Activated CD8-positive, alpha-beta memory T cell treated with anti-CD3 and anti-CD28 coated beads for 48 hours (primary cell): ENCODE results near the gene PNKD.

Experiments
- DNase-seq, 3 experiments: peaks; one replicate each; pipeline ENCODE4 v3.0.0-alpha.2; 2020; ENCODE audit warnings: low read depth in 2 of 3, low spot score in 2 of 3

PNKD gene

DNA sequence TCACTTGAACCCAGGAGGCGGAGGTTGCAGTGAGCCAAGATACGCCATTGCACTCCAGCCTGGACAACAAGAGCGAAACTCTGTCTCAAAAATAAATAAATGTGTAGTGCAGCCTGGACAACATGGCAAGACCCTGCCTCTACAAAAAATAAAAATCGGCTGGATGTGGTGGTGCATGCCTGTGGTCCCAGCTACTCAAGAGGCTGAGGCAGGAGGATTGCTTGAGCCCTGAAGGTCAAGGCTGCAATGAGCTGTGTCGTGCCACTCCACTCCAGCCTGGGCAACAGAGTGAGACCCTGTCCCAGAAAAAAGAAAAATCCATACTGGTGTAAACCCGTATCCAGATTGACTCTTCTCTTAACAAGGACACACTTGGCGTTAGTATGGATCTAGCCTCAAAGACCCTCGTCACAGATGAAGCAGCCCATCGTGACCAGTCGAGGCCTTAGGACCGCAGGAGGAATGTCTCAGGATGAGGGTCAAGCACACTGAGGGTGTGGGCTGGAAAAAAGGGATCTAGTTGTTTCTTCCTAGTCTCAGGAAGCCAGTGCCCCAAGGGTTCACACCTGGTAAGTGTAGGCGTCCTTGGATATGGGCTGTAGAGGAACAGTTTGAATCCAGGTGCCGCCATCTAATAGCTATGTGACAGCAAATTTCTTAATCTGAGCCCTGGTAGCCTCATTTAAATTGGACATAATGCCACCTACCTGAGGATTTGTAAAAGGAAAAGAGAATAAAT, 13.5 kb upstream of the PNKD start:
- DNase-seq = no peak

DNA sequence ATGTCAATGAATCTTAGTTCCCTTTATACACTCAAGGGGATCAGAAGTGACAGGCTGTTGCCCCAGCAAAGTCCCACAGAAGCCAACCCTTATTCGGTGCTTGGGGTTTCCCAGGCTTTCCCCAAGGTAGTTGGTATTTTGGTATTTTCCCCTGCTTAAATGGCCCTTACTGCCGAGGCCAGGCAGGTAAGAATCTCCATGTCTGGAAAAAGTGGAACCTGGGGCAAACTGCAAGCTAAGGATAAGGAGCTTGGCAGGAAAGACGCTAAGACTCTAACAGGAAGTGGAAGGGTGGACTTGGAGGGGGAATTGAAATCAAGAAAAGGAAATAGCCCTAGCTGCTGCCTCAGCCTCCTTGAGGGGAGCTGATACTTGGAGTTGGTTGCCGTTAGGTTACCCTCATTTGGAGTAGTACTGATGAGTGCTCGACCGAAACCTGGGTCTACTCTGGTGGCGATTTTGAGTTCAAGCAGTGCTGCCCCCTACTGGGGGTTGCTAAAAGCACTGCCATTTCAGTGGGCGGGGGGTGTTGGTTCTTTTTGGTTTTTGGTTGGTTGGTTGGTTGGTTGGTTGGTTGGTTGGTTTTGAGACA, 12.8 kb upstream of the PNKD start:
- DNase-seq = peak; percentile 35 to 66 (median 53)

DNA sequence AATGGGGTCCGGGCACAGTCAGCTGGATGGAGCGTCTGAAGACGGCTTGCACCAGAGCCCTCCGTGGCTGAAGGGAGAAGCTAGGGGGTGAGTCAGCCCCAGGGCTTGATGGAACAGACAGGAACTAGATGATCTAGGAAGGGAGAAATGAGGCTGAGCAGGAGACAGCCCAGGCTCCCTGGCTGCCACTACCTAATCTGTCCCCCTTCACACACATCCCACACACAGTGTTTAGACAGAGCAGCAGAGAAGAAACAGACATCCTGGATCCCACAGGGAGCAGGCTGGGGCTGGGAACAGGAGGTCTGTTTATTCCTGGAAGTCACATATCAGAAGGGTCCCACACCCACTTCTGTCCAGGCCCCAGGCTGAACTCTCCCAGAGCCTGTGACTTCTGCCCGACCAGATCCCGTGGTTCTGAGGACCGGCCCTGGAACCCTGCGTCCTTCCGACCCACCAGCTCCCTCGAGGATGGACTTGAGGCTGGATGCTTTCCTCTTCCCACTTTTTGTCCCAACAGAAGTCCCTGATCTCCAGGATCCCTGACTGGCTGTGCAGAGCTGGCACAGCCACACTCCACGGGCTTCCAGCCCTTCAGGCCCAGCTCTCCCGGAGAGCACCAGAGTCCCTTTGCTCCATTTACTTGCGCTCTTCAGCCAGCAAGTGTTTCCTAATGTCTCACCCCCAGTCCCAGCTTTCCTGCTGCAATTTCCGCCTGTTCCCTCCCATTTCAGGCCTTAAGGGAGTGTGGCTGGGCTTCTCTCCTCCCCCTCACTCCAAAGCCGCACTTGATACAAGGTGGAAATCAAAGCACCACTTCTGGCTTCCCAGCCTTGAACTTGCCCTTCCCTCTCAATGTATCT, 11.0 kb upstream of the PNKD start:
- DNase-seq = no peak

DNA sequence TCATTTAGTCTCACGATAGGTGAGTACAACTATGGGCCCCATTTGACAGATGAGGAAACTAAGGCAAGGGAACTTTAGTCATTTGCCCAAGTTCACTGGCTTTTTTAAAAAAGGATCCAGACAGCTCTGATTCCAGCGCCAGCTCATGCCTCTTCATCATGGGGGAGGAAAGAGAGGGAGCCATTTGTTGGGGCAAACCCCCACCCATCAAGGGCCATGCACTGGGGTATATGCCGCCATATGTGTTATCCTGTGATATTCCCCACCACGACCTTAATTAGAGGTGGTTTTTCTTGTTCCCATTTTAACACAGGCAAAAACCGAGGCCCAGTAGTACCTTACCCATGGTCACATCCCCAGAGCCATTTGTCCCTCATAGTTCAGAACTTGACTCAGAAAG, 10.2 kb upstream of the PNKD start:
- no peak for DNase-seq

DNA sequence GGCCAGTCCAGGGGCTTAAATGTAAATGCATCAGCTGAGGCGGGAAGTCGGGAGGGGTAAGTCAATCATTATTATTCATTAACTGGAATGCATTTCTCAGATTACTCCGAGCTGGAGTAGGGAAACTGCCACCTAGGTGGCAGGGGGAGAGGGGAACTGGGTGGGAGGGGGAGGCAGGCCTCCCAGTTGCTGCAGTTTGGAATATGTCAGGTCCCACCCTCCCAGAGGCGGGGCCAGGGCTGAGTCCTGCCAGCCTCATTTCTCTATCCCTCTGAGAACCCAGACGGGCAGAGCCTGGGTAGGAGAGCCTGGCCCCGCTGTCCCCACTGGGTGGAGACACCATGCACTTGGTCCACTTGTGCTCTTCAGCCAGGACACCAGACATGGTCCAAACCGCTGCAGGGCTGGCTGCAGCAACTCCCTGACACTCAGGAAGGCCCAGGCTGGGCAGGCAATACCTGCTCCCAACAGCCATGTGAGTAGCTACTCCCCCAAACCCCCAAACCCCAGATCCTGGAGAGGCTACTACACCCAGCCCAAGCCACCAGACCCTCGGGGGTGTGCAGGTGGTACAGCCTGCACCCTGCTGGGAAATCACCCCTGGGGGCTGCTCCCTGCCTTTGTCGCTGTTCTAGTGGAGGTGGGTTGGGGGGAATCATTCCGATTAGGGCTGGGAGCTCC, 9.4 kb upstream of the PNKD start, which contains the start of gene GPBAR1:
TSS of gene GPBAR1 (plus strand) at position 274 of the 681 bp plus-strand sequence. CDS start 1,710 bp downstream, outside the sequence.
- DNase-seq = no peak

DNA sequence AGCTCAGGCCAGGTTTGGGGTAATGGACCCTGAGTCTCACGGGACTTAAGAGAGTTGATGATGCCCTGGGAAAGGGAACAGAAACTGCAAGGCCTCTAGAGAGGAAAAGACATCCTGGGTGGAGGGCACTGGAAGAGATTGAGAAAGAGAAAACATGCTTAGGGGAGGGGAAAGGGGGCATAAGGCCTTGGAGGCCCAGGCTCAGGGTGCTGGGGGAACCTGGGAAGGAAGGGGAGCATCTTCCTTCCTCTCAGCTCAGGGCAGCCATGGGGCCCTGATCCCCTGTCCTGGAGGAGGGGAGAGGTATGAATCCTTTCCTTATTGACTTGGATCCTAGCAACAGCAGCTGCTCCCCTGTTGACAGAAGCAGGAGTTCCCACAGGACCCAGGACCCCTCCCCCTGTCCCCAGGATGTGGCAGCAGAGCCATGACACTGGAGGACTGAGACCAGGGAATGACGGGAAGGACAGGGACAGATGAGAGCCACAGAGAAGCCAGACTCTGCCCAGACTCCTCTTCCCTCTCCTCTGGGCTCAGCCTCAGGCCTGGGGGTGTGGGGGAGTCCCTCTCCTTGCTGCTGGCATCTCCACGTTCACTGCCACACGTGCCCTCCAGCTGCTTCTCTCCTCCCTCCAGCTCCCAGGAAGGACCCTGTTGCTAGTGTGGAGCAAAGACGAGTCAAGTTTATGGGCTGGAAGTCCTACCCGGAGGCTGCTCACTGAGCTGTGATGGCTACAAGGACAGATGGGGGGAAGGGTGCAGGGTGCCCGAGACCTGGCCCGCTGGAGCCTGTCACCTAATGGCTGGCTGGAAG, 8.7 kb upstream of the PNKD start:
- no peak for DNase-seq

DNA sequence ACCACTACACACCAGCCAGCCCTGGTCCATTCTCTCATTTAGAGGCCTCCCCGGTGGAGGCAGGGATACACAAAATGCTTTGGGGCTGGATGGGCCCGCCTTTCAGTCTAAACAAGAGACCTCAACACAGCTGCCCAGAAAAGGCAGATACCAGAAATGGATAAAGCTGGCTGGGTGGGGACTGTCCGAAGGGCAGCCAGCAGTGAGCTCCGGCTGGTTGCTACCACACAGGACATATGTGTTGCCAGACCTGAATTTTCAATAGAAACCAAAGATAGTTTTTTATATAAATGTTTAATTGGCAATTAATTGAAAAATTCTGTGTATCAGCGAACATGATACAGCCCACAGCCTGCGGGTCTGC, 8.1 kb upstream of the PNKD start:
- DNase-seq = no peak

DNA sequence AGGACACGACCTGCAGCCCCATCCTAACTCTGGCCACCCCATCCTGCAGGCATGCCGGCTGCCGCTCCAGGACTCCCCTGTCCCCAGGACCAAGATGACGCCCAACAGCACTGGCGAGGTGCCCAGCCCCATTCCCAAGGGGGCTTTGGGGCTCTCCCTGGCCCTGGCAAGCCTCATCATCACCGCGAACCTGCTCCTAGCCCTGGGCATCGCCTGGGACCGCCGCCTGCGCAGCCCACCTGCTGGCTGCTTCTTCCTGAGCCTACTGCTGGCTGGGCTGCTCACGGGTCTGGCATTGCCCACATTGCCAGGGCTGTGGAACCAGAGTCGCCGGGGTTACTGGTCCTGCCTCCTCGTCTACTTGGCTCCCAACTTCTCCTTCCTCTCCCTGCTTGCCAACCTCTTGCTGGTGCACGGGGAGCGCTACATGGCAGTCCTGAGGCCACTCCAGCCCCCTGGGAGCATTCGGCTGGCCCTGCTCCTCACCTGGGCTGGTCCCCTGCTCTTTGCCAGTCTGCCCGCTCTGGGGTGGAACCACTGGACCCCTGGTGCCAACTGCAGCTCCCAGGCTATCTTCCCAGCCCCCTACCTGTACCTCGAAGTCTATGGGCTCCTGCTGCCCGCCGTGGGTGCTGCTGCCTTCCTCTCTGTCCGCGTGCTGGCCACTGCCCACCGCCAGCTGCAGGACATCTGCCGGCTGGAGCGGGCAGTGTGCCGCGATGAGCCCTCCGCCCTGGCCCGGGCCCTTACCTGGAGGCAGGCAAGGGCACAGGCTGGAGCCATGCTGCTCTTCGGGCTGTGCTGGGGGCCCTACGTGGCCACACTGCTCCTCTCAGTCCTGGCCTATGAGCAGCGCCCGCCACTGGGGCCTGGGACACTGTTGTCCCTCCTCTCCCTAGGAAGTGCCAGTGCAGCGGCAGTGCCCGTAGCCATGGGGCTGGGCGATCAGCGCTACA, 7.4 kb upstream of the PNKD start:
- no peak for DNase-seq

DNA sequence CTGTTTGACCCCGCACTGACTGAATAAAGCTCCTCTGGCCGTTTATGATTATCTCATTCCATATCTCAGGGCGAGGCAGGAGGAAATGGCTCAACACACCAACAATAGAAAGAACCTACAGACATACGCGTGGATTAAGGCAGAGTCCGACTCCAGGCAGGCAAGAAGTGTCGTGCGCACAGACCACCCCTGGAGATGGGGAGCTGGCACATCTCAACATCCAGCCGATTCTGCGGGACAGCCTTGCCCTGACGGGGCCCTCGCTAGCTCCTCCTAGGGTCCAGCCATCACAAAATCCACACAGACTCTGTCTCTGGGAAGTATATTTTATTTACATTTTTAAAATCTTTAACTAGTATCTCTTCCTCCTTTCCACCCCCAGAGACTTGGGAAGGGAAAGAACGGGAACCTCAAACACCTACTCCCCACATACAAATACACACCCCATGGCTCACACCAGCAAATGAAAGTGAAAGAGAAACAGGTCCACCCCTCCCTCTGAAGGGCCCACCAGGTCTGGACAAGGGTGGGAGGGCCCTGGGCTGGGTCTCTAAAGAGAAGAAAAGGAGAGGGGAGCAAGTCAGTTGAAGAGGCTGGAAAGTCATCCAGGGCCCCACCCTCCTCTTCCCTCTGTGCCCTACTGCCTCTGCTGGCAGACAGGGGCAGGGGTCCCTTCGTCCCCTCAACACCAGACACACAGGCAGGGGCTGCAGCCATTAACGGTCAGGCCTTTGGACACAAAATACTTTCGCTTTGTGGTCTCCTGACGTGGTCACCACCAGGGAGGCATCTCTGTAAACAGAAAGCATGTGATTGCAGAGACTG, 6.3 kb upstream of the PNKD start:
- DNase-seq = no peak

DNA sequence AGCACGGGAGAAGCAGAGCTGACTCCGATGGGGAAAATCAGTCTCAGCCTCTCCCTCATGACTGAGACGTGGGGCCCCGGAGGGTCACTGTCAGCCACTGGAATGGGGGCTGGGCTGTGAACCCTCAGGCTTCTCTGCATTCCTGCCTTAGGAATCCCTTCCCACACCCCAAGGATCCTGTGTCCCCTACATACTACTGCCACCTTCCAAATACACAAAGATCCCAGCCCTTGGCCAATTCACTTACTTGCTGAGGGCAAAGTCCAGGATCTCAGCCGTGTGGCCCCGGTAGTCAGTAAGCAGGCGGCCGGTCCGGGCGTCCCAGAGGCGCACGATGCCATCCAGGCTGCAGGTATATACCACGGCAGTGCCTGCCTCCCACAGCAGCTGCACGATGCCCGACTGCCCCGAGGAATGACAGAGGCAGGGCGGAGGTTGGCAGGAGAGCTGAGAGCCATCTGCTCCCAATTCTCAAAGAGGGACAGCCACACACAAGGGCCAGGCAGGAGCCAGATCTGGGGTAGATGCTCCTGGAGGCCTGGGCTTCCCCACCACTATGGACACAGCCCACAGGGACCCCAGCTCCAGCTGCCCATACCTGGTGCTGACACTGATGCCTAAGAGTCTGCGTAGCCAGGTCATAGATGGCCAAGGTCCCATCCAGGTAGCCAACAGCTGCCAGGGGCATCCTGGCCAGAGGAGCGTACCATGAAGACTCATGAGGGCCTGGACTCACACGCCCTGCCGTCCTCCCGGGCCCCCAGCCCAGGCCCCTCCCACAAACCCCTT, 5.4 kb upstream of the PNKD start:
- no peak for DNase-seq

DNA sequence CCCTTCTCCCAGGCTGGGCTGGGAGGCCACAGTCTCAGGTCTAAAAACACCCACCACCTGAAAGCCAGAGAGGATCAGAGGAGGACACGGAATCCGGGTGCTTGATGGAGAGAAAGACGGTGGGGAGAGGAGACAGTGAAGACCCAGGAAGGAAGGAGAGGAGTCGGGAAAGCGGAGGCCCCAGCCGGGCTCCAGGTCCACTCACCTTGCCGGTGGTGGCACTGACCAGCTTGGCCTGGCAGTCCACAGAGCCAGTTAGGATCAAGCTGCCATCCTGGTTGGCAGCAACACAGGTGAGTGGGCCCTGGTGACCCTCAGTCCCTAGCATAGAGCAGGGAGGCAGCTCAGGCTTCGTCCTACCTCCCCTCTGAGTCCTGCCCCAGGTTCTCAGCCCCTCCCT, 4.7 kb upstream of the PNKD start:
- no peak for DNase-seq

DNA sequence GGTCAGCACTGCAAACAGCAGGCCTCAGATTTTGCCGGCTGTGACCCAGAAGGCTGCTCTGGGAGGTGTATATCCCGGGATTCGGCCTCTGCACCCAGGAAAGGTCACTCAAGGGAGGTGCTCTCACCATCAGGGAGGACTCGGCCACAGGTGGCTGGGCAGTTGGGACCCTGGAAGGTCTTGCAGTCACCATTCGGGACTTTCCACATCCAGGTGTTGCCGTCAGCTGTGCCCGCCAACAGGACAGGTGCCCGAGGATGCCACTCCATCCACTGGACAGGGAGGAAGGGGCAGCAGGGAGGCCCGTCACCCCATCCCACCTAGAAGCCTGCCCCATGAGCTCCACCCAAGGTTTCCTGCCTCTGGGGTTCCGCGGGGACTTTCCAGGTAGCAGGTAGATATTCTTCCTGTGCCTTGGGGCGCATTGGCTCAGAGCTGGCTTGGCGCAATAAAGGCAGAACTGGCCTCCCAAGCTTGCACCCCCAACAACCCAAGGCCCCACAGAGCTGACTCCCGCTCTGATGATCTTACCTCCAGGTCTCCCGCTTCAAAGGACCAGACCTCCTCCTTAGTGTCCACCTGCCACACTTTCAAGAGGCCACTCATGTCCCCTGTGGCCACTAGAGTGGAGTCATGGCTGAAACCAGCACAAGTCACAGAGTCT, 3.9 kb upstream of the PNKD start:
- no peak for DNase-seq

DNA sequence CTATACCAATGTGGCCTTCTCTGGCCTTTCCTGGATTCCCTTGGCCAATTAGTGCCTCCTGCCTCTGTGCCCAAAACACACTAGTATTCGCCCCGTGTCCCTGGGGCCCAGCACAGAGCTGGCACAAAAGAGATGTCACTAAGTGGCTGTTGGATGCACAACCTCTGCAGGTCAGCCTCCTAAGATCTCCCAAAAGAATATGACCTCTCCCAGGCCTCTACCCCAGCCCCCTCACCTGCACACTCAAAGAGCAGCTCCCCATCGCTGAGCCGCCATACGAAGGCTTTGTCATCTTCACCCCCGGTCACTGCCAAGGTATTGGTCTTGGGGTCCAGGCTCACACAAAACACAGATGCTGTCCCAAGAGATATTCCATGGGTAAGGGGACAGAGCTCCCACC, 3.1 kb upstream of the PNKD start:
- DNase-seq = no peak

DNA sequence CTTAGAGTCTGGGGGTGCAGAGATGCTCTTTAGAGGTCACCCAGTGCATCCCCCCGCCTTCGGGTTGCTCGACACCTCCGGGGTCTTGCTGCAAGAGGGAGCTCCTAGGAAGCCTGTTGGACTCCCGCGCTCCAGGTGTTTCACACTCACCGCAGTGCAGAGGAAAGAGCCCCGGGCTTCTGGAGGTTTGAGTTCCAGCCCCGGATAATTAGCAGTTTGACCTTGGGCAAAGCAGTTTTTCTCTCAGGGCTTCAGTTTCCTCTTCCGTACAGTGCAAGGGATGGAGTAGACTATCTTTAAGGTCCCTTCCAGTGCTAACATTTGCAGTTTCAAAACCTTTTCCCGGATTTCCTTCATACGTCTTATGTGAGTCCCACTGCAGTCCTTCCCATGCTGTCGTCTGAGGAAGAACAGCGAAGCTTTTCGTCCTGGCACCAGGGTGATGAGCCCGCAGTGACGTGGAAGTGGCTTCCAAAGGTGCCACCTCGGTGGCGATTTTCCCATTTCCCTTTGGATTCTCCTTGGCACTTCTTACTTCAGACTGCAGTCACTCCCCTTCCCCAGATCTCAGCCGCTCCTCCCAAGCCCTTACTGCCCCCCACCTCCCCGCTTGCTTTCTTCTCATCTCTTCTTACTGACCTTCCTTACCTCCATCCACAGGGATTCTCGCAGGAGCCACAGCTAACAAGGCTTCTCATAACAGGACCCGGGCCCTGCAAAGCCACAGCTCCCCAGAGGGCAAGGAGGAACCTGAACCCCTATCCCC, 585 bp downstream of the PNKD start:
- DNase-seq = no peak

DNA sequence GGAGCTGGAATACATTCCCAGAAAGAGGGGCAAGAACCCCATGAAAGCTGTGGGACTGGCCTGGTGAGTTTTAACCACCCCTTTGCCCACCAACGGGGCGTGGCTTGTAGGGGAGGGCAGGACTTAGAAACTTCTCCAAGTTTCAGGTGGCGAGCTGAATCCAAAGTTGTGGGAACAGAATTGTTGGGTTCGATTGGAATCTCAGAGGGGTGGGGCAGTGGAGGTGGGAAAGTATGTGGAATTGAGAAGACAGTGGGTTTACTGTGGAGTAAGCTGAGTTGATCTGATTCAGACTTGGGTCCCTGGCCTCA, 1.1 kb downstream of the PNKD start:
- no peak for DNase-seq

DNA sequence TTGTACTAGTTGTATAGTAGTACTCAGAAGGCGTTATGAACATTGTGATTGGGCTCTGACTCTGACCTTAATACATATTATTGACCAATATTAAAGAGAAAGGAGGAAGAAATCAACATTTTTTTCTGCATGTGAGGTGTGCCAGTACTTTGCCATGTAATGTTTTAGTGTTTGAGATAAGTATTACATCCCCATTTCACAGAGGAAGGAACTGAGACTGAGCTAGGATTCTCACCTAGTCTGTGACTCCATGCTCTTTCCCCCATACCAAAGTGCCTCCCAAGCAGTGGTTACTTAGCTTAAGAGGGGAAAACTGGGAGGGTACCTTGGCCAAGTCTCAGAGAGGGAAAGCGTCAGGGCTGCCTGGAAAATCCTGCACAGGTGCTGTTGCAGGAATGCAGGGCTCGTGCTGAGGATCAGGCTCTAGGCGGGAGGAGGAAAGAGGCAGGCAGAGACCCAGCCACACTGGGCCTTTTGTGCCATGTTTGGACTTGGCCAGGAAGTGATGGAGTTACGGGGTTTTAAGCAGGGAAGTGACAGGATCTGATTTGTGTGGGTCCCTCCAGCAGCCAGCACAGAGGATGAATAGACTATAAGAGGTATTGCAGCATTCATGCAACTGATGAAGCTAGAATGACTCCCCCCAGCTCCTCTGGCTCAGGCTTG, 1.7 kb downstream of the PNKD start:
- no peak for DNase-seq
